GM23338 (cell line): ENCODE data around the gene DDX46. TPM values are rescaled to one million over a fixed set of nuclear protein-coding genes. Genes with fewer than 3 reads are reported as not detected.

Source experiments
- ATAC-seq: fragments of 200-7000 bp; cut with Tn5 transposase; 3 replicates; pipeline ENCODE4 v1.9.1; 2020
- DNase-seq: peaks from one replicate; pipeline ENCODE4 v3.0.0-alpha.2; 2015; ENCODE audit warnings: low spot score
- H2AFZ ChIP-seq: fragments of 200-600 bp; sonication (generic); 2 replicates; pipeline ENCODE4 v1.8.0; 2016; ENCODE audit warnings: antibody characterized with exemption, mild to moderate bottlenecking, moderate library complexity
- H3F3A ChIP-seq: fragments of 200-600 bp; sonication (generic); replicated peaks from 2 replicates; pipeline ENCODE4 v1.8.0; 2017; ENCODE audit warnings: antibody characterized with exemption, mixed run types, low read depth
- H3K27ac ChIP-seq: fragments of 200-600 bp; sonication (generic); 2 replicates; pipeline ENCODE4 v1.6.1; 2016; ENCODE audit warnings: low read depth
- H3K27me3 ChIP-seq: fragments of 200-600 bp; sonication (generic); 2 replicates; pipeline ENCODE4 v1.8.0; 2016; ENCODE audit warnings: mild to moderate bottlenecking, mixed run types, moderate library complexity; ENCODE audit not compliant: insufficient read depth
- H3K36me3 ChIP-seq: fragments of 200-600 bp; sonication (generic); 2 replicates; pipeline ENCODE4 v1.8.0; 2016; ENCODE audit warnings: mild to moderate bottlenecking; ENCODE audit not compliant: insufficient read depth
- H3K4me1 ChIP-seq: fragments of 200-600 bp; sonication (generic); 2 replicates; pipeline ENCODE4 v1.8.0; 2016; ENCODE audit warnings: mild to moderate bottlenecking, moderate library complexity; ENCODE audit not compliant: insufficient read depth
- H3K4me2 ChIP-seq: fragments of 200-600 bp; sonication (generic); 2 replicates; pipeline ENCODE4 v1.7.1; 2017; ENCODE audit warnings: mixed run types
- H3K4me3 ChIP-seq: fragments of 200-600 bp; sonication (generic); 2 replicates; pipeline ENCODE4 v1.6.1; 2016; ENCODE audit warnings: mixed run types
- H3K79me2 ChIP-seq: fragments of 200-600 bp; sonication (generic); replicated peaks from 2 replicates; pipeline ENCODE4 v1.8.0; 2017; ENCODE audit warnings: mild to moderate bottlenecking; ENCODE audit not compliant: insufficient read depth
- H3K9me2 ChIP-seq: fragments of 200-600 bp; sonication (generic); 2 replicates; pipeline ENCODE4 v1.8.0; 2017; ENCODE audit not compliant: insufficient read depth
- H4K20me1 ChIP-seq: fragments of 200-600 bp; sonication (generic); replicated peaks from 2 replicates; pipeline ENCODE4 v1.8.0; 2017; ENCODE audit warnings: mild to moderate bottlenecking; ENCODE audit not compliant: insufficient read depth
- H3K27ac Mint-ChIP-seq: 2 replicates; pipeline ENCODE4 v1.8.0; 2020; ENCODE audit warnings: inconsistent platforms, mild to moderate bottlenecking, moderate library complexity, mixed read lengths
- H3K27me3 Mint-ChIP-seq: 3 replicates; pipeline ENCODE4 v1.8.0; 2022; ENCODE audit warnings: low read depth, mild to moderate bottlenecking, moderate library complexity, mixed read lengths, inconsistent platforms; ENCODE audit not compliant: insufficient read depth, poor library complexity
- H3K36me3 Mint-ChIP-seq: 3 replicates; pipeline ENCODE4 v1.8.0; 2021; ENCODE audit warnings: low read depth, mild to moderate bottlenecking, inconsistent platforms, moderate library complexity, mixed read lengths
- H3K4me1 Mint-ChIP-seq: 3 replicates; pipeline ENCODE4 v1.8.0; 2020; ENCODE audit warnings: mild to moderate bottlenecking, inconsistent platforms, mixed read lengths
- H3K4me3 Mint-ChIP-seq: 3 replicates; pipeline ENCODE4 v1.8.0; 2021; ENCODE audit warnings: moderate library complexity, mild to moderate bottlenecking, inconsistent platforms, mixed read lengths
- H3K9me3 Mint-ChIP-seq: 3 replicates; pipeline ENCODE4 v1.8.0; 2020; ENCODE audit warnings: moderate library complexity, mild to moderate bottlenecking, inconsistent platforms, mixed read lengths
- CREB1 ChIP-seq: fragments of 250-450 bp; sonication (Bioruptor Pico); IDR thresholded peaks from 2 replicates; pipeline ENCODE4 v1.5.0; 2020; ENCODE audit warnings: low read depth, mild to moderate bottlenecking, moderate library complexity
- EZH2 ChIP-seq: fragments of 200-600 bp; sonication (generic); IDR thresholded peaks from one replicate; pipeline ENCODE4 v1.8.0; 2017; ENCODE audit warnings: antibody characterized with exemption, mild to moderate bottlenecking, low read depth; ENCODE audit not compliant: unreplicated experiment
- JUNB ChIP-seq: IDR thresholded peaks from one replicate; pipeline ENCODE4 v1.6.1; 2016; ENCODE audit warnings: antibody characterized with exemption; ENCODE audit not compliant: unreplicated experiment
- NANOG ChIP-seq: IDR thresholded peaks from 2 replicates; pipeline ENCODE4 v1.6.1; 2016; ENCODE audit warnings: antibody characterized with exemption, borderline replicate concordance
- STAT1 ChIP-seq: IDR thresholded peaks from one replicate; pipeline ENCODE4 v1.6.1; 2016; ENCODE audit warnings: antibody characterized with exemption; ENCODE audit not compliant: unreplicated experiment
- ZNF114 ChIP-seq: fragments of 250-450 bp; sonication (Bioruptor Pico); IDR thresholded peaks from 2 replicates; pipeline ENCODE4 v1.5.0; 2020; ENCODE audit warnings: mild to moderate bottlenecking, moderate library complexity
- ZNF331 ChIP-seq: fragments of 250-450 bp; sonication (Bioruptor Pico); IDR thresholded peaks from 2 replicates; pipeline ENCODE4 v1.5.0; 2020; ENCODE audit warnings: low read depth, mild to moderate bottlenecking, moderate library complexity
- polyA plus RNA-seq: library from polyadenylated mRNA; unstranded; fragments of >200 nt; fragmentation: Nextera tagmentation; extraction: Ambion mirVana; gene quantifications from 2 replicates; pipeline ENCODE4 v1.2.1, GENCODE V29; 2016
- total RNA-seq: library from RNA; depleted of rRNA; stranded (reverse); fragments of >200 nt; shearing (Covaris generic); gene quantifications from 2 replicates; pipeline ENCODE4 v1.2.3, GENCODE V29; 2014
- TF ChIP-seq, protein P1 (sequence below): IDR thresholded peaks from 2 replicates; pipeline ENCODE4 v1.6.1; 2016; ENCODE audit warnings: antibody characterized with exemption
- TF ChIP-seq, protein P2 (sequence below), 2 experiments: fragments of 200-600 bp in 1 of 2; sonication (generic) in 1 of 2; conservative IDR thresholded peaks; 2 replicates each; pipeline versions ENCODE4 v1.5.1 to v1.6.1; 2016 to 2017; ENCODE audit warnings: antibody characterized with exemption in 2 of 2, low read depth in 2 of 2, mild to moderate bottlenecking in 2 of 2, moderate library complexity in 1 of 2
- TF ChIP-seq, protein P3 (sequence below): IDR thresholded peaks from one replicate; pipeline ENCODE4 v1.6.1; 2018; ENCODE audit warnings: antibody characterized with exemption; ENCODE audit not compliant: unreplicated experiment

The DDX46 gene
- total and polyA plus RNA-seq, 2 experiments from 2014 or later = 85.6 to 91.4 TPM

DNA sequence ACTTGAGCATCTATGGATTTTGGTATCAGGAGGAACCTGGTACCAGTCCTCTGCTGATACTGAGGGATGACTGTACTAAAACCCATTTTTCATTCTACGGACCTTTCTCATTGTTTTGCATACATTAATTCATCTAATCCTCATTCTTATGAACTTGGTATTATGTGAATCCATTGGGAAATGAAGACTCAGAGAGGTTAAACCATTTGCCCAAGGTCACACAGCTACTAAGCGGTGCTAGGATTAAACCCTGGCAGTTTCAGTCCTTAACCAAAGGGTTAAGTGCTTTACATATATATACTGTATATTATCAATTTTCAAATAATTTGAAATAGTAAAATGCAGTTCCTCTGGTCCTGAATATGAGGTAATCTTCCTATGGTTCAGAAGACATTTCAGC lies 16.4 kb upstream of the DDX46 start:
- H3K79me2 ChIP-seq = peaks cover 46% of the 10 kb centered on the region
- H3K27me3 ChIP-seq = no peaks in the 10 kb centered on the region
- no peak overlapping the region for H3K4me2 ChIP-seq
- no peaks in the 10 kb centered on the region for H3F3A ChIP-seq
- TF ChIP-seq ZNF114 (CRISPR knock-in tag) (no peak), NANOG (no peak)
- no peak overlapping the region for H2AFZ ChIP-seq
- H3K27me3 Mint-ChIP-seq = peaks cover 2% of the 10 kb centered on the region
- H3K9me3 Mint-ChIP-seq = no peaks in the 10 kb centered on the region
- ATAC-seq = no peak
- H3K4me3 ChIP-seq = no peak overlapping the region
- H4K20me1 ChIP-seq = peaks cover 8% of the 10 kb centered on the region; the same call in 1 of the 2 replicates
- no peaks in the 10 kb centered on the region for H3K9me2 ChIP-seq
- H3K36me3 ChIP-seq = peaks cover 15% of the 10 kb centered on the region; the same call in 1 of the 2 replicates
- H3K36me3 Mint-ChIP-seq = peaks cover 19% of the 10 kb centered on the region; the same call in 2 of the 3 replicates
- peaks cover 12% of the 10 kb centered on the region; the same call in 2 of the 3 replicates for H3K4me1 Mint-ChIP-seq
- no peak for DNase-seq
- H3K27ac ChIP-seq = no peak overlapping the region
- H3K4me3 Mint-ChIP-seq = no peak overlapping the region
- H3K27ac Mint-ChIP-seq = no peak overlapping the region
- peaks cover 3% of the 10 kb centered on the region; the same call in 1 of the 2 replicates for H3K4me1 ChIP-seq

DNA sequence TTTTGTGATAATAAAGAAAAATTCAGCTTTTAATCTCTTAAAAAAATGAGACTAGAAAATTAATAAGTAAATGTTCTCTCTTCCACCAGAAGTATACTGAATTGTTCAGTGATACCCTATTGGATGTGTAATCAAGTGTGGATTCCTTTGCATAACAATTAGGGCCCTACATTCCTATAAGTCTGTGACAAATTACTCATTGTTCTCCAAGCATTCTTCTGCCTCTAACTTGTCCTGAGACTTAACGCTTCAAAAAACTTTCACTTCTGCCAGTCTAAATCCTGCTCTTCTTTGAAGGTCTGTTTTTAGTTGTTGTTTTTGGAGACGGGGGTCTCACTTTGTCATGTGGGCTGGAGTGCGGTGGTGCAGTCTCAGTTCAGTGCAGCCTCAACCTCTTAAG lies 9.2 kb upstream of the DDX46 start:
- ATAC-seq = peak; percentile 76
- H3K4me1 ChIP-seq = no peaks in the 10 kb centered on the region
- no peaks in the 10 kb centered on the region for H3K27me3 ChIP-seq
- no peak overlapping the region for H2AFZ ChIP-seq
- H3K4me1 Mint-ChIP-seq = peaks cover 7% of the 10 kb centered on the region; the same call in 2 of the 3 replicates
- no peaks in the 10 kb centered on the region; the same call in 1 of the 2 replicates for H3K79me2 ChIP-seq
- peak overlapping the region; percentile 63 for H3K27ac Mint-ChIP-seq
- peaks cover 3% of the 10 kb centered on the region for H3K27me3 Mint-ChIP-seq
- H3K9me3 Mint-ChIP-seq = no peaks in the 10 kb centered on the region
- H3F3A ChIP-seq = 0 out of 2 replicates have a peak, but pooled peaks cover 3% of the 10 kb centered on the region
- no peaks in the 10 kb centered on the region for H4K20me1 ChIP-seq
- TF ChIP-seq STAT1 (no peak), CREB1 (CRISPR knock-in tag) (peak; percentile 8; the same call in 1 of the 2 replicates)
- H3K36me3 Mint-ChIP-seq = peaks cover 4% of the 10 kb centered on the region; the same call in 2 of the 3 replicates
- H3K4me3 ChIP-seq = no peak overlapping the region
- no peaks in the 10 kb centered on the region for H3K9me2 ChIP-seq
- 0 out of 2 replicates have a peak overlapping the region, but pooled peaks have one; percentile 10 for H3K4me2 ChIP-seq
- H3K27ac ChIP-seq = peak overlapping the region; percentile 27
- H3K36me3 ChIP-seq = peaks cover 6% of the 10 kb centered on the region
- H3K4me3 Mint-ChIP-seq = no peak overlapping the region
- DNase-seq = peak; percentile 80

DNA sequence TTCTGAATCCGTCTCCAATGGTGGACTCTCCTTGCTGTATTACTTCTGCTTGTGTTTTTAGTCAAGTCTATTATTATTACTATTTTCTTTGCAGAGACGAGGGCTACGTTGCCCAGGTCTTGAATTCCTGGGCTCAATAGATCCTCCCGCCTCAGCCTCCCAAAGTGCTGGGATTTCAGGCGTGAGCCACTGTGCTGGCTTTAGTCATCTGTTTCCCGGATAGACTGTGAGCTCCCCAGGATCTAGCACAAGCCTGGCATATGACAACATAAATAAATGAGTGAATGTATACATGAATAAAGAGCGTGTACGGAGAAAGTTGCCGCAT lies 439 bp upstream of the DDX46 start:
- Mint-ChIP-seq H3K27me3 (peaks cover 3% of the 10 kb centered on the region), H3K27ac (peak overlapping the region; percentile 86), H3K4me3 (peak overlapping the region; percentile 99), H3K36me3 (peaks cover 3% of the 10 kb centered on the region; the same call in 1 of the 3 replicates), H3K4me1 (peaks cover 10% of the 10 kb centered on the region), H3K9me3 (no peaks in the 10 kb centered on the region)
- Histone ChIP-seq H3K36me3 (no peaks in the 10 kb centered on the region), H3F3A (no peaks in the 10 kb centered on the region; the same call in 1 of the 2 replicates), H3K79me2 (peaks cover 45% of the 10 kb centered on the region), H3K4me3 (peak overlapping the region; percentile 95), H3K9me2 (no peaks in the 10 kb centered on the region), H3K4me1 (peaks cover 9% of the 10 kb centered on the region; the same call in 1 of the 2 replicates), H4K20me1 (peaks cover 30% of the 10 kb centered on the region), H2AFZ (peak overlapping the region; percentile 80), H3K27ac (0 out of 2 replicates have a peak overlapping the region, but pooled peaks have one; percentile 26), H3K4me2 (peak overlapping the region; percentile 77), H3K27me3 (peaks cover 9% of the 10 kb centered on the region; the same call in 1 of the 2 replicates)
- ATAC-seq = peak; percentile 41
- no peak for DNase-seq
- TF ChIP-seq NANOG (no peak), ZNF331 (CRISPR knock-in tag) (no peak), STAT1 (no peak), JUNB (no peak), EZH2 (no peak)
- TF ChIP-seq, protein P1, sequence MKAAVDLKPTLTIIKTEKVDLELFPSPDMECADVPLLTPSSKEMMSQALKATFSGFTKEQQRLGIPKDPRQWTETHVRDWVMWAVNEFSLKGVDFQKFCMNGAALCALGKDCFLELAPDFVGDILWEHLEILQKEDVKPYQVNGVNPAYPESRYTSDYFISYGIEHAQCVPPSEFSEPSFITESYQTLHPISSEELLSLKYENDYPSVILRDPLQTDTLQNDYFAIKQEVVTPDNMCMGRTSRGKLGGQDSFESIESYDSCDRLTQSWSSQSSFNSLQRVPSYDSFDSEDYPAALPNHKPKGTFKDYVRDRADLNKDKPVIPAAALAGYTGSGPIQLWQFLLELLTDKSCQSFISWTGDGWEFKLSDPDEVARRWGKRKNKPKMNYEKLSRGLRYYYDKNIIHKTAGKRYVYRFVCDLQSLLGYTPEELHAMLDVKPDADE = no peak
- TF ChIP-seq, protein P2, sequence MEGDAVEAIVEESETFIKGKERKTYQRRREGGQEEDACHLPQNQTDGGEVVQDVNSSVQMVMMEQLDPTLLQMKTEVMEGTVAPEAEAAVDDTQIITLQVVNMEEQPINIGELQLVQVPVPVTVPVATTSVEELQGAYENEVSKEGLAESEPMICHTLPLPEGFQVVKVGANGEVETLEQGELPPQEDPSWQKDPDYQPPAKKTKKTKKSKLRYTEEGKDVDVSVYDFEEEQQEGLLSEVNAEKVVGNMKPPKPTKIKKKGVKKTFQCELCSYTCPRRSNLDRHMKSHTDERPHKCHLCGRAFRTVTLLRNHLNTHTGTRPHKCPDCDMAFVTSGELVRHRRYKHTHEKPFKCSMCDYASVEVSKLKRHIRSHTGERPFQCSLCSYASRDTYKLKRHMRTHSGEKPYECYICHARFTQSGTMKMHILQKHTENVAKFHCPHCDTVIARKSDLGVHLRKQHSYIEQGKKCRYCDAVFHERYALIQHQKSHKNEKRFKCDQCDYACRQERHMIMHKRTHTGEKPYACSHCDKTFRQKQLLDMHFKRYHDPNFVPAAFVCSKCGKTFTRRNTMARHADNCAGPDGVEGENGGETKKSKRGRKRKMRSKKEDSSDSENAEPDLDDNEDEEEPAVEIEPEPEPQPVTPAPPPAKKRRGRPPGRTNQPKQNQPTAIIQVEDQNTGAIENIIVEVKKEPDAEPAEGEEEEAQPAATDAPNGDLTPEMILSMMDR (conservative IDR thresholded peaks at IDR 0.05; ENCODE audit: low read depth in 2 of 2) = no peak
- TF ChIP-seq, protein P3, sequence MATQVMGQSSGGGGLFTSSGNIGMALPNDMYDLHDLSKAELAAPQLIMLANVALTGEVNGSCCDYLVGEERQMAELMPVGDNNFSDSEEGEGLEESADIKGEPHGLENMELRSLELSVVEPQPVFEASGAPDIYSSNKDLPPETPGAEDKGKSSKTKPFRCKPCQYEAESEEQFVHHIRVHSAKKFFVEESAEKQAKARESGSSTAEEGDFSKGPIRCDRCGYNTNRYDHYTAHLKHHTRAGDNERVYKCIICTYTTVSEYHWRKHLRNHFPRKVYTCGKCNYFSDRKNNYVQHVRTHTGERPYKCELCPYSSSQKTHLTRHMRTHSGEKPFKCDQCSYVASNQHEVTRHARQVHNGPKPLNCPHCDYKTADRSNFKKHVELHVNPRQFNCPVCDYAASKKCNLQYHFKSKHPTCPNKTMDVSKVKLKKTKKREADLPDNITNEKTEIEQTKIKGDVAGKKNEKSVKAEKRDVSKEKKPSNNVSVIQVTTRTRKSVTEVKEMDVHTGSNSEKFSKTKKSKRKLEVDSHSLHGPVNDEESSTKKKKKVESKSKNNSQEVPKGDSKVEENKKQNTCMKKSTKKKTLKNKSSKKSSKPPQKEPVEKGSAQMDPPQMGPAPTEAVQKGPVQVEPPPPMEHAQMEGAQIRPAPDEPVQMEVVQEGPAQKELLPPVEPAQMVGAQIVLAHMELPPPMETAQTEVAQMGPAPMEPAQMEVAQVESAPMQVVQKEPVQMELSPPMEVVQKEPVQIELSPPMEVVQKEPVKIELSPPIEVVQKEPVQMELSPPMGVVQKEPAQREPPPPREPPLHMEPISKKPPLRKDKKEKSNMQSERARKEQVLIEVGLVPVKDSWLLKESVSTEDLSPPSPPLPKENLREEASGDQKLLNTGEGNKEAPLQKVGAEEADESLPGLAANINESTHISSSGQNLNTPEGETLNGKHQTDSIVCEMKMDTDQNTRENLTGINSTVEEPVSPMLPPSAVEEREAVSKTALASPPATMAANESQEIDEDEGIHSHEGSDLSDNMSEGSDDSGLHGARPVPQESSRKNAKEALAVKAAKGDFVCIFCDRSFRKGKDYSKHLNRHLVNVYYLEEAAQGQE = no peak
